NB4 (cell line): ENCODE data around the gene HRH1.

ENCODE experiments used
- POLR2A ChIP-seq: IDR thresholded peaks from 2 replicates; pipeline ENCODE4 v1.6.1; 2011; ENCODE audit warnings: mild to moderate bottlenecking; ENCODE audit not compliant: insufficient read length; ENCODE audit errors: extremely low read depth
- TF ChIP-seq, protein P1 (sequence below): IDR thresholded peaks from one replicate; pipeline ENCODE4 v1.5.1; 2012; ENCODE audit warnings: low read depth, low read length
- TF ChIP-seq, protein P2 (sequence below): IDR thresholded peaks from 2 replicates; pipeline ENCODE4 v1.6.1; 2011; ENCODE audit warnings: low read depth, low read length

DNA sequence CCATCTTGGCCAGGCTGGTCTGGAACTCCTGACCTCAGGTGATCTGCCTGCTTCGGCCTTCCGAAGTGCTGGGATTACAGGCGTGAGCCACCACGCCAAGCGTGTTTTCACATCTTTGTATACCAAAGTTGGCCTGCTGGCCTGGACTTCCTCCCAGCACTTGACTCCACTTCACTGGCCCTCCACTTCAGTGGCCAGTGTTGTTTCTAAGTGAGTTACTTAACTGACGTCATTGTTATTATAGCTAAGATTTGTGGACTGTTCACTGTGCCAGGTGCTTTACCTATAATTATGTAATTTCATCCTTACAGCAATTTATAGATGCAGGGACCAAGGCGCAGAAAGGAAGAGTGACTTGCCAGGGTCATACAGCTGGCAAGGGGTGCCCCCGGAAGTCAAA lies 52.0 kb downstream of the HRH1 start:
- TF ChIP-seq, protein P1, sequence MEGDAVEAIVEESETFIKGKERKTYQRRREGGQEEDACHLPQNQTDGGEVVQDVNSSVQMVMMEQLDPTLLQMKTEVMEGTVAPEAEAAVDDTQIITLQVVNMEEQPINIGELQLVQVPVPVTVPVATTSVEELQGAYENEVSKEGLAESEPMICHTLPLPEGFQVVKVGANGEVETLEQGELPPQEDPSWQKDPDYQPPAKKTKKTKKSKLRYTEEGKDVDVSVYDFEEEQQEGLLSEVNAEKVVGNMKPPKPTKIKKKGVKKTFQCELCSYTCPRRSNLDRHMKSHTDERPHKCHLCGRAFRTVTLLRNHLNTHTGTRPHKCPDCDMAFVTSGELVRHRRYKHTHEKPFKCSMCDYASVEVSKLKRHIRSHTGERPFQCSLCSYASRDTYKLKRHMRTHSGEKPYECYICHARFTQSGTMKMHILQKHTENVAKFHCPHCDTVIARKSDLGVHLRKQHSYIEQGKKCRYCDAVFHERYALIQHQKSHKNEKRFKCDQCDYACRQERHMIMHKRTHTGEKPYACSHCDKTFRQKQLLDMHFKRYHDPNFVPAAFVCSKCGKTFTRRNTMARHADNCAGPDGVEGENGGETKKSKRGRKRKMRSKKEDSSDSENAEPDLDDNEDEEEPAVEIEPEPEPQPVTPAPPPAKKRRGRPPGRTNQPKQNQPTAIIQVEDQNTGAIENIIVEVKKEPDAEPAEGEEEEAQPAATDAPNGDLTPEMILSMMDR, result no peak
- no peak for TF ChIP-seq POLR2A
- TF ChIP-seq, protein P2, sequence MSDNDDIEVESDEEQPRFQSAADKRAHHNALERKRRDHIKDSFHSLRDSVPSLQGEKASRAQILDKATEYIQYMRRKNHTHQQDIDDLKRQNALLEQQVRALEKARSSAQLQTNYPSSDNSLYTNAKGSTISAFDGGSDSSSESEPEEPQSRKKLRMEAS, result no peak
